Spleen (tissue), 7 donors: ENCODE data around the gene CXXC5.

Experiments
- POLR2A ChIP-seq, 3 donors: fragments of 450-650 bp; IDR thresholded peaks; one replicate each; pipeline ENCODE4 v1.5.1; 2017; ENCODE audit warnings: antibody characterized with exemption in 3 of 3, mild to moderate bottlenecking in 1 of 3
- TF ChIP-seq, protein P1 (sequence below), 11 experiments: fragments of 200-600 bp in 7 of 11; fragments of 450-650 bp in 4 of 11; sonication (generic) in 4 of 11; IDR thresholded peaks in 8 of 11; conservative IDR thresholded peaks in 3 of 11; 1 replicate in 7 of 11; 2 replicates in 4 of 11; pipeline versions ENCODE4 v1.4.0 to v1.8.0; 2016 to 2021; ENCODE audit warnings: antibody characterized with exemption in 11 of 11, inconsistent platforms in 4 of 11, mild to moderate bottlenecking in 1 of 11
- donor health status: DM: no; HTN: no; CAD: no; lungs with moderate emphysema.
- donor health status: DM: no; HTN: no; CAD: no.
- donor health status: DM: no; HTN: no; CAD: no.

DNA sequence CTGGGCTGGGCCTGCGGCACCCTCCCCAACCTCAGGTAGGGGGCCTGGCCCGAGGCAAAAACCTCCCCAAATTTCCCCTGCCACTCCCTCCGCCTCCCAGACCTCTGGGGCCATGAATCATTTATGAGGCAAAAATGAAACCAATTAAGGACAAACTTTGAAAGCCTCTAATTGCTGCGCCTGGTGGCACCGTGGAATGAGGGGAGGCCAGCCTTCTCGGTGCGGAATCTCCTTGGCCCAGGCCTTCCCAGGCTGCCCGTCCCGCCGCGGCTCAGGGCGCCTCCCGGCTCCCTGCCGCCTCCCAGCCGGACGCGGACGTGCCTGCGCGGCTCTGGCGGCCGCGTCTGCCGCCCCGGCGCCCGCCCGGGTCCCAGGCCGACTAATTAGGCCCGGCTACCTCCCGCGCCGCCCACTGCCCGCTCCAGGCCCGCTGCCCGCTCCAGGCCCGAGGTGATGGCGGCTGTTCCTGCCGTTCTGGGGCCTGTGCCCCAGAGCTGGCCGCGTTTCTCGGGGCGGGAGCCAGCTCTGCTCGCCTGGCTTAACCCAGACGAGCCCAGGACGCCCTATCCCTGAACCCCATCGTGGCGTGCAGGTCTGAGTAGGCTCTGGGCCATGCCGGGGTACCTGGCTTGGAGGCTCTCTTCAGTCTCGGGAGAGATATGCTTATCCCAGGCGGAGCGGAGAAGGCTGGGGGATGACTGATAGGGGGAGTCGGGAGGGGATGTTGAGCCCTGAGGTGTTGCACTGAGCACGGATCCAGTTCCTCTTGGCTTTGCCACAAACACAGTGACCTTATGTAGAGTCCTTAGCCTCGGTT, 20.1 kb downstream of the CXXC5 start:
- TF ChIP-seq, protein P1, sequence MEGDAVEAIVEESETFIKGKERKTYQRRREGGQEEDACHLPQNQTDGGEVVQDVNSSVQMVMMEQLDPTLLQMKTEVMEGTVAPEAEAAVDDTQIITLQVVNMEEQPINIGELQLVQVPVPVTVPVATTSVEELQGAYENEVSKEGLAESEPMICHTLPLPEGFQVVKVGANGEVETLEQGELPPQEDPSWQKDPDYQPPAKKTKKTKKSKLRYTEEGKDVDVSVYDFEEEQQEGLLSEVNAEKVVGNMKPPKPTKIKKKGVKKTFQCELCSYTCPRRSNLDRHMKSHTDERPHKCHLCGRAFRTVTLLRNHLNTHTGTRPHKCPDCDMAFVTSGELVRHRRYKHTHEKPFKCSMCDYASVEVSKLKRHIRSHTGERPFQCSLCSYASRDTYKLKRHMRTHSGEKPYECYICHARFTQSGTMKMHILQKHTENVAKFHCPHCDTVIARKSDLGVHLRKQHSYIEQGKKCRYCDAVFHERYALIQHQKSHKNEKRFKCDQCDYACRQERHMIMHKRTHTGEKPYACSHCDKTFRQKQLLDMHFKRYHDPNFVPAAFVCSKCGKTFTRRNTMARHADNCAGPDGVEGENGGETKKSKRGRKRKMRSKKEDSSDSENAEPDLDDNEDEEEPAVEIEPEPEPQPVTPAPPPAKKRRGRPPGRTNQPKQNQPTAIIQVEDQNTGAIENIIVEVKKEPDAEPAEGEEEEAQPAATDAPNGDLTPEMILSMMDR (IDR thresholded peaks at IDR 0.05 in 8 of 11, conservative IDR thresholded peaks at IDR 0.05 in 3 of 11) = no peak
- TF ChIP-seq POLR2A (IDR thresholded peaks at IDR 0.05) = no peak
